GM21717 (cell line): ENCODE results near the gene TBL3.

Source experiments
- ATAC-seq: cut with Tn5 transposase; IDR thresholded peaks from one replicate; pipeline ENCODE4 v1.9.1; 2021; ENCODE audit warnings: mild to moderate bottlenecking, moderate library complexity; ENCODE audit not compliant: unreplicated experiment

TBL3 gene

GRCh38 chr16:1981398-1981836 is 9.6 kb downstream of the TBL3 start, which contains the start of gene NOXO1:
NOXO1 (minus strand) TSS chr16:1981469; CDS start chr16:1981179, 290 bp downstream.
- ATAC-seq: no peak

GRCh38 chr16:1982013-1982433 is 10.2 kb downstream of the TBL3 start:
- ATAC-seq: no peak

GRCh38 chr16:1982991-1983543 is 11.2 kb downstream of the TBL3 start:
- no peak for ATAC-seq

GRCh38 chr16:1983544-1984346 is 11.9 kb downstream of the TBL3 start, which contains the start of gene GFER:
GFER (plus strand) TSS chr16:1984193; CDS start chr16:1984219, 26 bp downstream.
- ATAC-seq: peak; percentile 50

- ATAC-seq: peak; percentile 6
Measured at GRCh38 chr16:1984347-1985225, 12.7 kb downstream of the TBL3 start.

GRCh38 chr16:1985466-1986150 is 13.8 kb downstream of the TBL3 start:
- ATAC-seq: no peak

- ATAC-seq: no peak
Measured at GRCh38 chr16:1987198-1987597, 15.3 kb downstream of the TBL3 start.

- ATAC-seq: no peak
Measured at GRCh38 chr16:1989209-1990100, 17.6 kb downstream of the TBL3 start, which contains the start of gene SYNGR3. SYNGR3 (plus strand) TSS chr16:1989970; CDS start chr16:1990103, 133 bp downstream.

- no peak for ATAC-seq
Measured at GRCh38 chr16:1990101-1990350, 18.2 kb downstream of the TBL3 start.

- no peak for ATAC-seq
Measured at GRCh38 chr16:1990351-1991134, 18.7 kb downstream of the TBL3 start.

GRCh38 chr16:1991135-1991551 is 19.3 kb downstream of the TBL3 start:
- ATAC-seq: no peak

- ATAC-seq: no peak
Measured at GRCh38 chr16:1991588-1991947, 19.7 kb downstream of the TBL3 start.

GRCh38 chr16:1991948-1992703 is 20.3 kb downstream of the TBL3 start:
- ATAC-seq: peak; percentile 40

GRCh38 chr16:1992704-1993317 is 21.0 kb downstream of the TBL3 start:
- ATAC-seq: peak; percentile 0

GRCh38 chr16:1993731-1994131 is 21.9 kb downstream of the TBL3 start:
- ATAC-seq: no peak

GRCh38 chr16:1997494-1998359 is 25.9 kb downstream of the TBL3 start:
- no peak for ATAC-seq

GRCh38 chr16:1998360-1998835 is 26.5 kb downstream of the TBL3 start:
- no peak for ATAC-seq
